K562 (cell line): ENCODE results near the gene IL26. TPM values are rescaled to one million over a fixed set of nuclear protein-coding genes. Genes with fewer than 3 reads are reported as not detected.

Source experiments
- DMBX1 ChIP-seq: fragments of 250-450 bp; sonication (Bioruptor Pico); IDR thresholded peaks from 2 replicates; pipeline ENCODE4 v1.8.0; 2022; ENCODE audit warnings: inconsistent platforms, mild to moderate bottlenecking, moderate library complexity, borderline replicate concordance
- E2F8 ChIP-seq: fragments of 450-650 bp; IDR thresholded peaks from 2 replicates; pipeline ENCODE4 v1.7.1; 2018; ENCODE audit warnings: mild to moderate bottlenecking, low read depth; ENCODE audit not compliant: partially characterized antibody
- EP300 ChIP-seq: IDR thresholded peaks from 2 replicates; pipeline ENCODE4 v1.6.1; 2012; ENCODE audit warnings: low read length, improper control_type of control experiment
- FOS ChIP-seq: IDR thresholded peaks from 3 replicates; pipeline ENCODE4 v1.6.1; 2011; ENCODE audit not compliant: insufficient read length; ENCODE audit errors: extremely low read depth
- GTF2F1 ChIP-seq: IDR thresholded peaks from 2 replicates; pipeline ENCODE4 v1.6.1; 2011; ENCODE audit warnings: low read depth, low read length, improper control_type of control experiment
- HOMEZ ChIP-seq: fragments of 250-450 bp; sonication (Bioruptor Pico); IDR thresholded peaks from 2 replicates; pipeline ENCODE4 v1.4.0; 2020; ENCODE audit warnings: mild to moderate bottlenecking, moderate library complexity
- HOXB6 ChIP-seq: fragments of 250-450 bp; sonication (Bioruptor Pico); IDR thresholded peaks from 2 replicates; pipeline ENCODE4 v1.5.1; 2022; ENCODE audit warnings: mild to moderate bottlenecking, borderline replicate concordance
- ILK ChIP-seq: fragments of 450-650 bp; IDR thresholded peaks from 2 replicates; pipeline ENCODE4 v1.6.1; 2016; ENCODE audit warnings: missing genetic modification characterization, low read depth, mild to moderate bottlenecking, missing compliant biosample characterization, moderate library complexity, borderline replicate concordance
- ZHX1 ChIP-seq: fragments of 150-350 bp; conservative IDR thresholded peaks from 2 replicates; pipeline ENCODE4 v1.6.1; 2014; ENCODE audit warnings: low read length
- ZSCAN32 ChIP-seq: fragments of 450-650 bp; formaldehyde crosslinking; IDR thresholded peaks from 2 replicates; pipeline ENCODE4 v1.4.0; 2020; ENCODE audit warnings: mild to moderate bottlenecking, moderate library complexity
- polyA plus RNA-seq, 8 experiments: library from polyadenylated mRNA; depleted of rRNA in 4 of 8; stranded (reverse) in 5 of 8; unstranded in 3 of 8; fragments of >200 nt; fragmentation: Nextera tagmentation in 2 of 8; fragmentation: Illumina TruSeq in 1 of 8; extraction: Ambion mirVana in 2 of 8; extraction: Trizol in 1 of 8; gene quantifications; 2 replicates each; pipeline versions ENCODE4 v1.2.1 to v1.2.3, GENCODE V29; 2011 to 2014; ENCODE audit warnings: inconsistent platforms in 1 of 8, missing spikeins in 1 of 8
- total RNA-seq, 7 experiments: library from RNA; depleted of rRNA in 6 of 7; stranded (reverse); fragments of >200 nt in 6 of 7; fragmentation: Illumina TruSeq in 2 of 7; extraction: Trizol in 2 of 7; gene quantifications; 2 replicates each; pipeline versions ENCODE4 v1.2.1 to v1.2.3, GENCODE V29; 2011 to 2021; ENCODE audit warnings: low replicate concordance in 1 of 7
- TF ChIP-seq, protein P1 (sequence below), 2 experiments: fragments of 250-450 bp in 1 of 2; fragments of 450-650 bp in 1 of 2; sonication (Bioruptor Pico) in 1 of 2; IDR thresholded peaks; 2 replicates each; pipeline versions ENCODE4 v1.6.1 to v1.8.0; 2016 to 2021; ENCODE audit warnings: mild to moderate bottlenecking in 2 of 2, moderate library complexity in 2 of 2, missing compliant biosample characterization in 1 of 2, missing genetic modification characterization in 1 of 2
- TF ChIP-seq, protein P2 (sequence below): fragments of 250-450 bp; sonication (Bioruptor Pico); IDR thresholded peaks from 2 replicates; pipeline ENCODE4 v1.4.0; 2020

The IL26 gene
- total and polyA plus RNA-seq, 9 of the 15 experiments (the other 6 are each of a cell fraction or from before 2014, with no cell fraction given) = not detected

DNA sequence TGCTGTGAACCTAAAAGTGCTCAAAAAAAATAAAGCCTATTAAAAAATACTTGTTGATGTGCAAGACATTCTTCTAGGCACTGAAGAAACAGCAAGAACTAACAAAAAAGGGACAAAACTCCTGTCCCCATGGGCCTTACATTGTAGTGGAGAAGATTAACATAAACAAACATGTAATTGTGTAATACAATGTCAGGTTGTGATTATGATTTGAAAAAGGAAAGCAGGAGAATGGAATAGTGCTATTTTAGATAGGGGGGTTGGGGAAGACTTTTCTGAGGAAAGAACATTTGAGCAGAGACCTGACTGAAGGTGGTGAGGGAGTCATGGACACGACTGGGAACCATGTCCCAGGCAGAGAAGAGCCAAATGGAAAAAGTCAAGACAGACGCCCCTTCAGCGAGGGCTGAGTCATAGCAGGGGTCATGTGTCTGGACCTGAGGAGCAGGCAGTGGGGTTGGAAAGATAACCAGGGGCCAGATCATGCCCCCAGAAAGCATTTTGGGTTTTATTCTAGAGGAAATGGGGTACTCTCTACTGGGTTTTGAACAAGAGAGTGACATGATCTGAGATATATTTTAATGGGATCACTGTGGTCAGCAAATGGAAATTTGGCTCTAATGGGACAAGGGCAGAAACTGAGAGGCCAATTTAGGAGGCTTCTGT, 46.7 kb downstream of the IL26 start (continued):
- TF ChIP-seq ZSCAN32 (CRISPR knock-in tag) (no peak), DMBX1 (CRISPR knock-in tag) (peak; percentile 92), ZHX1 (no peak), FOS (no peak), E2F8 (no peak), ILK (tag) (no peak), HOMEZ (CRISPR knock-in tag) (no peak), HOXB6 (CRISPR knock-in tag) (no peak), EP300 (no peak), GTF2F1 (no peak)
- TF ChIP-seq, protein P1, sequence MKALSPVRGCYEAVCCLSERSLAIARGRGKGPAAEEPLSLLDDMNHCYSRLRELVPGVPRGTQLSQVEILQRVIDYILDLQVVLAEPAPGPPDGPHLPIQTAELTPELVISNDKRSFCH (CRISPR knock-in tag; IDR thresholded peaks at IDR 0.05) = no peak
- TF ChIP-seq, protein P1 (tag; IDR thresholded peaks at IDR 0.05) = 0 out of 2 replicates have a peak, but pooled peaks have one; percentile 15
- TF ChIP-seq, protein P2, sequence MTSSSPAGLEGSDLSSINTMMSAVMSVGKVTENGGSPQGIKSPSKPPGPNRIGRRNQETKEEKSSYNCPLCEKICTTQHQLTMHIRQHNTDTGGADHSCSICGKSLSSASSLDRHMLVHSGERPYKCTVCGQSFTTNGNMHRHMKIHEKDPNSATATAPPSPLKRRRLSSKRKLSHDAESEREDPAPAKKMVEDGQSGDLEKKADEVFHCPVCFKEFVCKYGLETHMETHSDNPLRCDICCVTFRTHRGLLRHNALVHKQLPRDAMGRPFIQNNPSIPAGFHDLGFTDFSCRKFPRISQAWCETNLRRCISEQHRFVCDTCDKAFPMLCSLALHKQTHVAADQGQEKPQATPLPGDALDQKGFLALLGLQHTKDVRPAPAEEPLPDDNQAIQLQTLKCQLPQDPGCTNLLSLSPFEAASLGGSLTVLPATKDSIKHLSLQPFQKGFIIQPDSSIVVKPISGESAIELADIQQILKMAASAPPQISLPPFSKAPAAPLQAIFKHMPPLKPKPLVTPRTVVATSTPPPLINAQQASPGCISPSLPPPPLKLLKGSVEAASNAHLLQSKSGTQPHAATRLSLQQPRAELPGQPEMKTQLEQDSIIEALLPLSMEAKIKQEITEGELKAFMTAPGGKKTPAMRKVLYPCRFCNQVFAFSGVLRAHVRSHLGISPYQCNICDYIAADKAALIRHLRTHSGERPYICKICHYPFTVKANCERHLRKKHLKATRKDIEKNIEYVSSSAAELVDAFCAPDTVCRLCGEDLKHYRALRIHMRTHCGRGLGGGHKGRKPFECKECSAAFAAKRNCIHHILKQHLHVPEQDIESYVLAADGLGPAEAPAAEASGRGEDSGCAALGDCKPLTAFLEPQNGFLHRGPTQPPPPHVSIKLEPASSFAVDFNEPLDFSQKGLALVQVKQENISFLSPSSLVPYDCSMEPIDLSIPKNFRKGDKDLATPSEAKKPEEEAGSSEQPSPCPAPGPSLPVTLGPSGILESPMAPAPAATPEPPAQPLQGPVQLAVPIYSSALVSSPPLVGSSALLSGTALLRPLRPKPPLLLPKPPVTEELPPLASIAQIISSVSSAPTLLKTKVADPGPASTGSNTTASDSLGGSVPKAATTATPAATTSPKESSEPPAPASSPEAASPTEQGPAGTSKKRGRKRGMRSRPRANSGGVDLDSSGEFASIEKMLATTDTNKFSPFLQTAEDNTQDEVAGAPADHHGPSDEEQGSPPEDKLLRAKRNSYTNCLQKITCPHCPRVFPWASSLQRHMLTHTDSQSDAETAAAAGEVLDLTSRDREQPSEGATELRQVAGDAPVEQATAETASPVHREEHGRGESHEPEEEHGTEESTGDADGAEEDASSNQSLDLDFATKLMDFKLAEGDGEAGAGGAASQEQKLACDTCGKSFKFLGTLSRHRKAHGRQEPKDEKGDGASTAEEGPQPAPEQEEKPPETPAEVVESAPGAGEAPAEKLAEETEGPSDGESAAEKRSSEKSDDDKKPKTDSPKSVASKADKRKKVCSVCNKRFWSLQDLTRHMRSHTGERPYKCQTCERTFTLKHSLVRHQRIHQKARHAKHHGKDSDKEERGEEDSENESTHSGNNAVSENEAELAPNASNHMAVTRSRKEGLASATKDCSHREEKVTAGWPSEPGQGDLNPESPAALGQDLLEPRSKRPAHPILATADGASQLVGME = no peak
